OCI-LY7 (cell line): Measurements from ENCODE around the gene TMEM123.
"Not testable (repeated sequence)": the region's sequence is repeated elsewhere in the genome, so short reads cannot be mapped to it uniquely, and the experiment has no call there.

ENCODE experiments used
- CTCF ChIP-seq: fragments of 200-600 bp; sonication (generic); conservative IDR thresholded peaks from 2 replicates; pipeline ENCODE4 v1.5.1; 2014; ENCODE audit warnings: mild to moderate bottlenecking, antibody characterized with exemption, low read length, moderate library complexity, mixed read lengths
- EZH2phosphoT487 ChIP-seq: fragments of 200-600 bp; sonication (generic); IDR thresholded peaks from 2 replicates; pipeline ENCODE4 v1.6.1; 2018; ENCODE audit warnings: low read depth, borderline replicate concordance, mild to moderate bottlenecking, mixed run types, antibody characterized with exemption, low read length, moderate library complexity, mixed read lengths

GRCh38 chr11:102439063-102439363 lies 13.6 kb downstream of the TMEM123 start:
- not testable (repeated sequence) for TF ChIP-seq CTCF, EZH2phosphoT487
